ENCODE measurements around the gene ESR2. TPM values are rescaled to one million over a fixed set of nuclear protein-coding genes. Genes with fewer than 3 reads are reported as not detected.

Gene ESR2
- total RNA-seq, 4 donors from 2014 or later = 0.59 to 2.4 (median 1.5) TPM

- DNase-seq (ENCODE audit: low spot score in 2 of 2) = no peak
- WGBS, 2 donors = 11 to 44% methylated on average over 4 of the region's 4 CpGs
- no peaks in the 10 kb centered on the region for H3K27me3 ChIP-seq
- no peaks in the 10 kb centered on the region for H3K9me3 ChIP-seq
- H3K4me1 ChIP-seq = peaks cover 0 to 33% (median 9%) of the 10 kb centered on the region in 4 donors
- H3K4me3 ChIP-seq = no peak overlapping the region
- peaks cover 0 to 8% (median 0%) of the 10 kb centered on the region in 3 donors for H3K36me3 ChIP-seq
- H3K27ac ChIP-seq = peak overlapping the region in 2 of 4 donors; percentile 30
- TF ChIP-seq CTCF (IDR thresholded peaks at IDR 0.05) = no peak
- TF ChIP-seq EP300 (IDR thresholded peaks at IDR 0.05) = peak in 1 of 2 donors; percentile 16
- TF ChIP-seq POLR2A (IDR thresholded peaks at IDR 0.05) = no peak
Measured at GRCh38 chr14:64200170-64200569, 94.0 kb downstream of the ESR2 start.

GRCh38 chr14:64198486-64198885 lies 95.7 kb downstream of the ESR2 start:
- Histone ChIP-seq H3K9me3 (no peaks in the 10 kb centered on the region), H3K4me1 (peaks cover 0 to 33% (median 11%) of the 10 kb centered on the region in 4 donors), H3K27ac (no peak overlapping the region), H3K36me3 (peaks cover 0 to 8% (median 0%) of the 10 kb centered on the region in 3 donors), H3K27me3 (no peaks in the 10 kb centered on the region), H3K4me3 (no peak overlapping the region)
- 77 to 83% methylated on average over 3 of the region's 3 CpGs for whole genome bisulfite sequencing, 2 donors
- TF ChIP-seq EP300 (IDR thresholded peaks at IDR 0.05) = no peak
- no peak for TF ChIP-seq CTCF (IDR thresholded peaks at IDR 0.05)
- TF ChIP-seq POLR2A (IDR thresholded peaks at IDR 0.05) = no peak
- DNase-seq (ENCODE audit: low spot score in 2 of 2) = no peak

GRCh38 chr14:64197996-64198395 lies 96.2 kb downstream of the ESR2 start:
- DNase-seq (ENCODE audit: low spot score in 2 of 2) = no peak
- Histone ChIP-seq H3K9me3 (no peaks in the 10 kb centered on the region), H3K27ac (no peak overlapping the region), H3K4me1 (peaks cover 0 to 33% (median 11%) of the 10 kb centered on the region in 4 donors), H3K36me3 (peaks cover 0 to 8% (median 0%) of the 10 kb centered on the region in 3 donors), H3K27me3 (no peaks in the 10 kb centered on the region), H3K4me3 (no peak overlapping the region)
- WGBS, 2 donors = 94 to 98% methylated on average over 3 of the region's 3 CpGs
- TF ChIP-seq CTCF (IDR thresholded peaks at IDR 0.05) (no peak), EP300 (IDR thresholded peaks at IDR 0.05) (no peak), POLR2A (IDR thresholded peaks at IDR 0.05) (no peak)

- 12 to 20% methylated on average over 20 of the region's 20 CpGs for WGBS, 2 donors
- H3K9me3 ChIP-seq = no peaks in the 10 kb centered on the region
- peaks cover 0 to 33% (median 11%) of the 10 kb centered on the region in 4 donors for H3K4me1 ChIP-seq
- TF ChIP-seq EP300 (IDR thresholded peaks at IDR 0.05) = peak in 1 of 2 donors; percentile 21
- no peak for TF ChIP-seq CTCF (IDR thresholded peaks at IDR 0.05)
- H3K36me3 ChIP-seq = peaks cover 0 to under 1% (median 0%) of the 10 kb centered on the region in 3 donors
- H3K27ac ChIP-seq = peak overlapping the region in 2 of 4 donors; percentile 39 to 59
- peak in 1 of 2 donors; percentile 12 for DNase-seq (ENCODE audit: low spot score in 2 of 2)
- H3K4me3 ChIP-seq = peak overlapping the region in 3 of 4 donors; percentile 14 to 46 (median 36)
- no peaks in the 10 kb centered on the region for H3K27me3 ChIP-seq
Measured at GRCh38 chr14:64196814-64197411, 97.3 kb downstream of the ESR2 start.

GRCh38 chr14:64196056-64196455 lies 98.1 kb downstream of the ESR2 start:
- TF ChIP-seq CTCF (IDR thresholded peaks at IDR 0.05) = no peak
- TF ChIP-seq POLR2A (IDR thresholded peaks at IDR 0.05) = no peak
- TF ChIP-seq EP300 (IDR thresholded peaks at IDR 0.05) = no peak
- no peak for DNase-seq (ENCODE audit: low spot score in 2 of 2)
- Histone ChIP-seq H3K4me3 (no peak overlapping the region), H3K27ac (peak overlapping the region in 1 of 4 donors; percentile 32), H3K36me3 (peaks cover 0 to 8% (median 0%) of the 10 kb centered on the region in 3 donors), H3K9me3 (no peaks in the 10 kb centered on the region), H3K27me3 (no peaks in the 10 kb centered on the region), H3K4me1 (peaks cover 0 to 33% (median 11%) of the 10 kb centered on the region in 4 donors)
- 69 to 71% methylated on average over 5 of the region's 5 CpGs for WGBS, 2 donors
